ENCODE data around the gene NXPH3. TPM values are rescaled to one million over a fixed set of nuclear protein-coding genes. Genes with fewer than 3 reads are reported as not detected.

NXPH3 gene
- total and polyA plus RNA-seq, 8 donors, result 0.19 to 1.1 (median 0.33) TPM

- no peak for ATAC-seq
- Histone ChIP-seq H3K36me3 (no peaks in the 10 kb centered on the region), H3K27ac (no peak overlapping the region), H3K4me1 (peaks cover 12 to 29% (median 25%) of the 10 kb centered on the region in 3 donors), H3K4me3 (no peak overlapping the region), H3K27me3 (no peaks in the 10 kb centered on the region), H3K9me3 (no peaks in the 10 kb centered on the region)
- no peak for DNase-seq
- TF ChIP-seq CTCF (IDR thresholded peaks at IDR 0.05), result no peak
- no peak for FAIRE-seq
- intact Hi-C loops (cut with DNase I), result loop anchor here in 1 of 3 donors (5.0 kb wide), 1 partner anchor 52 kb away; the partner anchor contains the start of gene NXPH3
These were observed 53.8 kb downstream of the NXPH3 start for GRCh38 chr17:49629447-49629846.

- Histone ChIP-seq H3K4me3 (no peak overlapping the region), H3K27ac (no peak overlapping the region), H3K9me3 (no peaks in the 10 kb centered on the region), H3K27me3 (no peaks in the 10 kb centered on the region), H3K36me3 (no peaks in the 10 kb centered on the region), H3K4me1 (peaks cover 19 to 29% (median 25%) of the 10 kb centered on the region in 3 donors)
- no peak for TF ChIP-seq CTCF (IDR thresholded peaks at IDR 0.05)
- WGBS, 2 donors, result 72 to 74% methylated on average over 6 of the region's 6 CpGs
- ATAC-seq (no peak), DNase-seq (no peak), FAIRE-seq (no peak)
- intact Hi-C loops (cut with DNase I), result no loop called here
These were observed 54.6 kb downstream of the NXPH3 start for GRCh38 chr17:49630113-49630900.

- no peak for DNase-seq
These were observed 55.8 kb downstream of the NXPH3 start for GRCh38 chr17:49631496-49631895.

More at GRCh38 chr17:49631496-49631895, 55.8 kb downstream of the NXPH3 start:
- peaks cover 19 to 29% (median 26%) of the 10 kb centered on the region in 3 donors for H3K4me1 ChIP-seq
- intact Hi-C loops (cut with DNase I), result no loop called here
- FAIRE-seq, result no peak
- H3K4me3 ChIP-seq, result no peak overlapping the region
- H3K27me3 ChIP-seq, result no peaks in the 10 kb centered on the region
- H3K9me3 ChIP-seq, result no peaks in the 10 kb centered on the region
- TF ChIP-seq CTCF (IDR thresholded peaks at IDR 0.05), result no peak
- no peak overlapping the region for H3K27ac ChIP-seq
- ATAC-seq, result no peak
- no peaks in the 10 kb centered on the region for H3K36me3 ChIP-seq
- 96 to 100% methylated on average over 1 of the region's 1 CpG for WGBS, 2 donors

Other genes with a start within 250 kb of the NXPH3 start
- 10 to 100 TPM; 16.8 to 32.4 (median 22.7) TPM for gene ZNF652, start 213.6 kb upstream of the NXPH3 start, total RNA-seq
- 10 to 100 TPM; 17.0 to 18.6 TPM for gene ZNF652, start 213.6 kb upstream of the NXPH3 start, polyA plus RNA-seq
- 10 to 100 TPM; 30.1 to 71.8 (median 59.4) TPM for gene PHB1, start 161.0 kb upstream of the NXPH3 start, total RNA-seq
- gene PHB1, start 161.0 kb upstream of the NXPH3 start, polyA plus RNA-seq, result 10 to 100 TPM; 37.6 to 52.8 TPM
- gene NGFR, start 80.6 kb upstream of the NXPH3 start, total RNA-seq, result 10 to 100 TPM in 1 of 6 donors, 1 to 10 TPM in 5; 1.1 to 19.0 (median 4.7) TPM
- gene NGFR, start 80.6 kb upstream of the NXPH3 start, polyA plus RNA-seq, result 1 to 10 TPM; 2.7 to 6.6 TPM
- 10 to 100 TPM; 27.6 to 42.3 (median 33.6) TPM for gene SPOP, start 102.2 kb downstream of the NXPH3 start, total RNA-seq
- gene SPOP, start 102.2 kb downstream of the NXPH3 start, polyA plus RNA-seq, result 10 to 100 TPM; 14.2 to 27.6 TPM
- gene SLC35B1, start 132.1 kb downstream of the NXPH3 start, total RNA-seq, result 10 to 100 TPM; 16.5 to 32.4 (median 28.4) TPM
- 10 to 100 TPM; 36.7 to 62.5 TPM for gene SLC35B1, start 132.1 kb downstream of the NXPH3 start, polyA plus RNA-seq
- 10 to 100 TPM in 2 of 6 donors, 1 to 10 TPM in 4; 5.5 to 14.8 (median 8.5) TPM for gene FAM117A, start 188.3 kb downstream of the NXPH3 start, total RNA-seq
- 10 to 100 TPM in 1 of 2 donors, 1 to 10 TPM in 1; 5.3 to 12.3 TPM for gene FAM117A, start 188.3 kb downstream of the NXPH3 start, polyA plus RNA-seq
- 10 to 100 TPM; 18.9 to 31.5 (median 19.8) TPM for gene KAT7, start 212.8 kb downstream of the NXPH3 start, total RNA-seq
- gene KAT7, start 212.8 kb downstream of the NXPH3 start, polyA plus RNA-seq, result 10 to 100 TPM in 1 of 2 donors, 1 to 10 TPM in 1; 3.5 to 10.4 TPM